ENCODE results near the gene WWOX. TPM values are rescaled to one million over a fixed set of nuclear protein-coding genes. Genes with fewer than 3 reads are reported as not detected.
A peak's percentile ranks its signal among the peaks of the same experiment; 100 is the strongest.

Gene WWOX
- total and polyA plus RNA-seq, 4 experiments from 2014 or later, result 10.4 to 23.1 (median 17.5) TPM

GRCh38 chr16:78897299-78897698, 797.8 kb downstream of the WWOX start:
- no peaks in the 10 kb centered on the region for H3K36me3 Mint-ChIP-seq
- Histone ChIP-seq H3K27ac (ENCODE audit: low read depth, low read length) (no peak overlapping the region), H3K36me3 (ENCODE audit: insufficient read depth, low read length) (no peaks in the 10 kb centered on the region), H3K4me1 (ENCODE audit: insufficient read depth, low read length) (peaks cover 73% of the 10 kb centered on the region), H3K27me3 (ENCODE audit: insufficient read depth, low read length) (no peaks in the 10 kb centered on the region), H3K4me3 (ENCODE audit: low read length in 2 of 2) (no peak overlapping the region), H3K9me3 (ENCODE audit: control insufficient read depth in 1 of 2, low read length in 2 of 2) (no peaks in the 10 kb centered on the region)
- DNase-seq, result no peak
- H3K9me3 Mint-ChIP-seq, result peaks cover 0 to 3% (median 0%) of the 10 kb centered on the region in 8 donors
- peak overlapping the region in 6 of 8 donors; percentile 1 to 67 (median 44) for H3K4me3 Mint-ChIP-seq
- intact Hi-C loops (cut with micrococcal nuclease), result no loop called here
- peaks cover 40 to 82% (median 55%) of the 10 kb centered on the region in 4 donors for H3K4me1 Mint-ChIP-seq
- H3K27ac Mint-ChIP-seq, result peak overlapping the region; percentile 33 to 93 (median 75)
- H3K27me3 Mint-ChIP-seq, result no peaks in the 10 kb centered on the region
- ChIA-PET POLR2A (ENCODE audit: partially characterized antibody) (interaction anchor here (0.6 to 1.8 kb wide), 3 partner anchors 11 to 705 kb away, joined by 3 to 6 read pairs (median 6); partner anchors contain the start of gene MAF), CTCF (ENCODE audit: partially characterized antibody) (no interaction called here)

DNA sequence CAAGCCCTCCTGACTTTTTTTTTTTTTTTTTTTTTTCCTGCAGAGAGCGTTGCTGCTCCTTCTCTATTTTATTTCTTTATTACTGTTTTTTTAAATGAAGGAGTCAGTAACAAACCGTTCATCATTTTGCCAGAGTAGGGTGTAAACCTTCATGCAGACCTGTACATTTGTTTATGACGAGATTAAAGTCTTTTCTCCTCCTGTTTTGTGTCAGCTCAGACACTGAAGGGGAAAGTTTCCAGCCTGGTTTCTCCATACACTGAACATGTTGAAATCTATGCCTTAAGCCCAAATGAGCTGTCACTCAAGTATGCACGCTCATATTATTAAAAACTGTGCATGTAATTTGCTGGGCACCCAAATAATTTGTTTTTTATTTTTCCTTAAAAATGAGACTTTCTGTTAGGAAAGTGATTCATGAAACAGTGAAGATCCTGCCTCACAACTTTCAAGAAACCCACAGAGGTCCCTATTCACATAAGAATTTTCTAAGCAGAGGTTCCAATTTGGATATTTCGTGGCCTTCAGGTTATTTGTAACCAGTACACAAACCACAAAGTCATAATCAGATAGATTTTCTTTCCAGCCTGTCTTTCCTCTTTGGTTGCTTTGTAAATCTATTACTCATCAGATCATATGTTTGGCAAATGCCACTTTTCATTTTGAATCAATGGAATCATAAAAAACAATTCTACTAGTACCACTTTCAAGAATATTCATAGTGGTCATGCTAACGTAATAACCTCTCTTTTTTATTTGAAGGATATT, 800.8 kb downstream of the WWOX start:
- Mint-ChIP-seq H3K36me3 (no peaks in the 10 kb centered on the region), H3K9me3 (no peaks in the 10 kb centered on the region), H3K27ac (peak overlapping the region in 5 of 7 donors; percentile 3 to 60 (median 42)), H3K4me3 (peak overlapping the region in 5 of 8 donors; percentile 11 to 48 (median 43)), H3K27me3 (no peaks in the 10 kb centered on the region), H3K4me1 (peaks cover 27 to 66% (median 38%) of the 10 kb centered on the region in 4 donors)
- intact Hi-C loops (cut with micrococcal nuclease), result no loop called here
- Histone ChIP-seq H3K27ac (ENCODE audit: low read depth, low read length) (no peak overlapping the region), H3K4me3 (ENCODE audit: low read length in 2 of 2) (no peak overlapping the region), H3K27me3 (ENCODE audit: insufficient read depth, low read length) (no peaks in the 10 kb centered on the region), H3K4me1 (ENCODE audit: insufficient read depth, low read length) (peaks cover 57% of the 10 kb centered on the region), H3K9me3 (ENCODE audit: control insufficient read depth in 1 of 2, low read length in 2 of 2) (no peaks in the 10 kb centered on the region), H3K36me3 (ENCODE audit: insufficient read depth, low read length) (no peaks in the 10 kb centered on the region)
- ChIA-PET POLR2A (ENCODE audit: partially characterized antibody) (interaction anchor here (0.7 to 3.0 kb wide), 4 partner anchors 12 to 701 kb away, joined by 3 to 13 read pairs (median 4); partner anchors contain the start of gene MAF), CTCF (ENCODE audit: partially characterized antibody) (interaction anchor here (1.1 to 2.3 kb wide), 2 partner anchors 25 to 130 kb away, joined by 3 to 7 read pairs; no protein-coding TSS in a partner anchor)
- no peak for DNase-seq

- Histone ChIP-seq H3K4me3 (ENCODE audit: low read length in 2 of 2) (no peak overlapping the region), H3K9me3 (ENCODE audit: control insufficient read depth in 1 of 2, low read length in 2 of 2) (no peaks in the 10 kb centered on the region), H3K27me3 (ENCODE audit: insufficient read depth, low read length) (no peaks in the 10 kb centered on the region), H3K36me3 (ENCODE audit: insufficient read depth, low read length) (no peaks in the 10 kb centered on the region), H3K27ac (ENCODE audit: low read depth, low read length) (no peak overlapping the region), H3K4me1 (ENCODE audit: insufficient read depth, low read length) (peaks cover 49% of the 10 kb centered on the region)
- H3K4me3 Mint-ChIP-seq, result peak overlapping the region in 3 of 8 donors; percentile 4 to 31 (median 13)
- peaks cover 21 to 58% (median 31%) of the 10 kb centered on the region in 4 donors for H3K4me1 Mint-ChIP-seq
- peak overlapping the region in 2 of 7 donors; percentile 7 to 82 for H3K27ac Mint-ChIP-seq
- no peaks in the 10 kb centered on the region for H3K36me3 Mint-ChIP-seq
- no peak for DNase-seq
- CTCF ChIA-PET (ENCODE audit: partially characterized antibody), result interaction anchor here (1.1 to 2.3 kb wide), 2 partner anchors 24 to 131 kb away, joined by 3 to 7 read pairs; no protein-coding TSS in a partner anchor
- intact Hi-C loops (cut with micrococcal nuclease), result no loop called here
- POLR2A ChIA-PET (ENCODE audit: partially characterized antibody), result interaction anchor here (1.9 to 3.0 kb wide), 2 partner anchors 13 to 700 kb away, joined by 5 to 13 read pairs; partner anchors contain the start of gene MAF
- H3K27me3 Mint-ChIP-seq, result no peaks in the 10 kb centered on the region
- no peaks in the 10 kb centered on the region for H3K9me3 Mint-ChIP-seq
Measured at GRCh38 chr16:78900966-78901365, 801.5 kb downstream of the WWOX start.

DNA sequence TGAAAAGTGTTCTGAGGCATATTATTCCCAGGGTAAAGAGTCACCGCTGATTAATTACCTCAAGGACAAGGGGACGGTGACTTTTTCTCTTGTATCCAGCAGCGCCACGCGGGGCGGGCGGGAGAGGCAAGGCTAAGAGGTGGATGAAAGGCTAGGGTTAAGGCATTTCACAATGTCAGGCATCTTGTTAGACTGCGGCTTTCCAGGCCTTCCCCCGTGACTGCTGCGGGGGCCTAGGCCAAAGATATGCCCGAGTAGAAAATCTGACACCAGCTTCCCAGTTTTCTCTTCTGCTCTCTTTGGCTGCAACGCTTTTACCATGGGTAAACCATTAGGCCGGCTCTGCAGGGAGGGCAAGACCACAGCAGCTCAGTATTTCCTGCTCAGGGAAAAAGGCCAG, 802.9 kb downstream of the WWOX start:
- H3K4me3 ChIP-seq (ENCODE audit: low read length in 2 of 2), result no peak overlapping the region
- peak overlapping the region in 1 of 7 donors; percentile 42 for H3K27ac Mint-ChIP-seq
- ChIA-PET POLR2A (ENCODE audit: partially characterized antibody) (no interaction called here), CTCF (ENCODE audit: partially characterized antibody) (no interaction called here)
- no peak for DNase-seq
- no peaks in the 10 kb centered on the region for H3K36me3 ChIP-seq (ENCODE audit: insufficient read depth, low read length)
- no peaks in the 10 kb centered on the region for H3K27me3 ChIP-seq (ENCODE audit: insufficient read depth, low read length)
- H3K4me1 ChIP-seq (ENCODE audit: insufficient read depth, low read length), result peaks cover 37% of the 10 kb centered on the region
- H3K9me3 ChIP-seq (ENCODE audit: control insufficient read depth in 1 of 2, low read length in 2 of 2), result no peaks in the 10 kb centered on the region
- H3K4me1 Mint-ChIP-seq, result peaks cover 15 to 48% (median 24%) of the 10 kb centered on the region in 4 donors
- no peak overlapping the region for H3K4me3 Mint-ChIP-seq
- intact Hi-C loops (cut with micrococcal nuclease), result no loop called here
- H3K9me3 Mint-ChIP-seq, result no peaks in the 10 kb centered on the region
- no peaks in the 10 kb centered on the region for H3K27me3 Mint-ChIP-seq
- H3K36me3 Mint-ChIP-seq, result no peaks in the 10 kb centered on the region
- H3K27ac ChIP-seq (ENCODE audit: low read depth, low read length), result no peak overlapping the region

DNA sequence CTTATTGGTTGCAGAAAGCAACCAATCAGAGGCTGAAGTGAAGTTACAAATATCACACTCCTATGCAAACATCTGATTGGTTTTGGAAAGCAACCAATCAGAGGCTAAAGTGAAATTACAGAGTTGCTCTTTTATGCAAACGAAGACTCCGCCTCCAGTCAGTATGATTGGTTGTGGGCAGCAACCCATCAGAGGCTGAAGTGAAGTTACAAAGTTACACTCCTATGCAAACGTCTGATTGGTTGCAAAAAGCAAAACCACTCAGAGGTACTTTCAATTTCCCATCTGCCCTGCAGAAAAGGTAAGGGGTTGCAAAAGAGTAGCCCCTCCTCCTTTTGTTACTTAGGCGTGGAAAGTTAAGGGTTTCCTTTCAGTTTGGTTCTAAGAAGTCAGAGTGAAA, 803.8 kb downstream of the WWOX start:
- ChIA-PET POLR2A (ENCODE audit: partially characterized antibody) (no interaction called here), CTCF (ENCODE audit: partially characterized antibody) (interaction anchor here (1.2 kb wide), 1 partner anchor 17 kb away, joined by 4 read pairs; no protein-coding TSS in a partner anchor)
- no peaks in the 10 kb centered on the region for H3K27me3 ChIP-seq (ENCODE audit: insufficient read depth, low read length)
- Mint-ChIP-seq H3K27ac (peak overlapping the region in 2 of 7 donors; percentile 34 to 81), H3K9me3 (no peaks in the 10 kb centered on the region), H3K27me3 (no peaks in the 10 kb centered on the region), H3K4me1 (peaks cover 10 to 40% (median 18%) of the 10 kb centered on the region in 4 donors), H3K4me3 (peak overlapping the region in 2 of 8 donors; percentile 4 to 54), H3K36me3 (no peaks in the 10 kb centered on the region)
- DNase-seq, result no peak
- no peaks in the 10 kb centered on the region for H3K36me3 ChIP-seq (ENCODE audit: insufficient read depth, low read length)
- H3K9me3 ChIP-seq (ENCODE audit: control insufficient read depth in 1 of 2, low read length in 2 of 2), result no peaks in the 10 kb centered on the region
- H3K4me3 ChIP-seq (ENCODE audit: low read length in 2 of 2), result no peak overlapping the region
- H3K4me1 ChIP-seq (ENCODE audit: insufficient read depth, low read length), result peaks cover 30% of the 10 kb centered on the region
- intact Hi-C loops (cut with micrococcal nuclease), result no loop called here
- H3K27ac ChIP-seq (ENCODE audit: low read depth, low read length), result no peak overlapping the region

DNA sequence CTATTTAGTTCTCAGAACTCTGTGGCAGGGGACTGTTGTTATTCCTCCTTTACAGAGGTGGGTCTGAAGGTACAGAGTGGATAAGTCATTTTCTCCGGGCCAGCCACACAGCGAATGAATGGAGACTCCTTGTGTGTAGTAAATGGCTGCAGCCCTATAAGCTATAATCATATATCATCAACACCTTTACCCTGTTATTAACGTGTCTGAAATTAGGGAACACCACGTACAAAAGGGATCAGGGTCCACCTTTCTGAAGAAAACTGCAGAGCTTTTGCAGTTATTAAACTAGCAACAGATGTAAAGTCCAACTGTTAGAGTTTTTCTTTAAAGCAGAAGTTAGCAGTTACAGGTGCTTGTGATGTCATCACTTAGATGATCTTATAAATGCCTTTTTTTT, 804.4 kb downstream of the WWOX start:
- H3K4me3 Mint-ChIP-seq, result no peak overlapping the region
- POLR2A ChIA-PET (ENCODE audit: partially characterized antibody), result no interaction called here
- no peak overlapping the region for H3K4me3 ChIP-seq (ENCODE audit: low read length in 2 of 2)
- DNase-seq, result no peak
- H3K27me3 Mint-ChIP-seq, result no peaks in the 10 kb centered on the region
- H3K27ac Mint-ChIP-seq, result peak overlapping the region in 2 of 7 donors; percentile 12 to 34
- H3K9me3 Mint-ChIP-seq, result no peaks in the 10 kb centered on the region
- no peaks in the 10 kb centered on the region for H3K9me3 ChIP-seq (ENCODE audit: control insufficient read depth in 1 of 2, low read length in 2 of 2)
- H3K4me1 Mint-ChIP-seq, result peaks cover 9 to 34% (median 16%) of the 10 kb centered on the region in 4 donors
- CTCF ChIA-PET (ENCODE audit: partially characterized antibody), result interaction anchor here (1.2 kb wide), 1 partner anchor 17 kb away, joined by 4 read pairs; no protein-coding TSS in a partner anchor
- peaks cover 25% of the 10 kb centered on the region for H3K4me1 ChIP-seq (ENCODE audit: insufficient read depth, low read length)
- intact Hi-C loops (cut with micrococcal nuclease), result no loop called here
- H3K36me3 Mint-ChIP-seq, result no peaks in the 10 kb centered on the region
- no peaks in the 10 kb centered on the region for H3K36me3 ChIP-seq (ENCODE audit: insufficient read depth, low read length)
- H3K27ac ChIP-seq (ENCODE audit: low read depth, low read length), result no peak overlapping the region
- no peaks in the 10 kb centered on the region for H3K27me3 ChIP-seq (ENCODE audit: insufficient read depth, low read length)

DNA sequence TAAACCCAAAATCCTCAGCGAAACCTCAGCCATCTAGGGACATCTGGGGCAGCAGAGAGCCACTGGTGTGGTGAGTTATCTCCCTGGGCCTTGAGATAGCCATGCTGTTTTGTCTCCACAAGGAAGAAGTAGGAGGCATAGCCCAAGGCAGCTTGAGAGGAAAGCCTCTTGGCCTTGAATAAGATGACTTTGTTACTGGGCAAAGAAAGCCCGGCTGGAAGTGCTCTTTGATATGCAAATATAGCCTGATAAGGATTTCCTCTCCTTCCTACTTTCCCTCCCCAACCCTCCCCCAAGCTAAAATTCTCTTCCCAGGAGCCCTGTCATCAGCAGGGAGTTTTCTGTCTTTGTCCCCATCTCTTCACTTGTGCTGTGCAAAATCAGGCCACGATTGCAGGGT, 806.7 kb downstream of the WWOX start:
- POLR2A ChIA-PET (ENCODE audit: partially characterized antibody), result no interaction called here
- Mint-ChIP-seq H3K36me3 (peaks cover 0 to 2% of the 10 kb centered on the region in 2 donors), H3K27me3 (no peaks in the 10 kb centered on the region), H3K27ac (no peak overlapping the region), H3K9me3 (peaks cover 0 to 15% (median 6%) of the 10 kb centered on the region in 8 donors), H3K4me3 (no peak overlapping the region), H3K4me1 (peaks cover 2 to 13% (median 6%) of the 10 kb centered on the region in 4 donors)
- H3K27me3 ChIP-seq (ENCODE audit: insufficient read depth, low read length), result no peaks in the 10 kb centered on the region
- CTCF ChIA-PET (ENCODE audit: partially characterized antibody), result interaction anchor here (1.3 kb wide), 1 partner anchor 201 kb away, joined by 3 read pairs; no protein-coding TSS in a partner anchor
- H3K36me3 ChIP-seq (ENCODE audit: insufficient read depth, low read length), result no peaks in the 10 kb centered on the region
- H3K27ac ChIP-seq (ENCODE audit: low read depth, low read length), result no peak overlapping the region
- no peak overlapping the region for H3K4me3 ChIP-seq (ENCODE audit: low read length in 2 of 2)
- no peak for DNase-seq
- H3K4me1 ChIP-seq (ENCODE audit: insufficient read depth, low read length), result peaks cover 12% of the 10 kb centered on the region
- H3K9me3 ChIP-seq (ENCODE audit: control insufficient read depth in 1 of 2, low read length in 2 of 2), result no peaks in the 10 kb centered on the region
- intact Hi-C loops (cut with micrococcal nuclease), result no loop called here
